HepG2 (cell line): ENCODE results near the gene CENPP. TPM values are rescaled to one million over a fixed set of nuclear protein-coding genes. Genes with fewer than 3 reads are reported as not detected.
A peak's percentile ranks its signal among the peaks of the same experiment; 100 is the strongest.

ENCODE experiments used
- CHD2 ChIP-seq: IDR thresholded peaks from 2 replicates; pipeline ENCODE4 v1.6.1; 2011; ENCODE audit warnings: low read depth, low read length, improper control_type of control experiment
- EEA1 ChIP-seq: sonication (generic); formaldehyde crosslinking; IDR thresholded peaks from 2 replicates; pipeline ENCODE4 v1.5.1; 2020; ENCODE audit warnings: mild to moderate bottlenecking, missing genetic modification reagents, borderline replicate concordance
- FOSL2 ChIP-seq: sonication (generic); formaldehyde crosslinking; IDR thresholded peaks from 2 replicates; pipeline ENCODE4 v1.4.0; 2020; ENCODE audit warnings: missing genetic modification reagents
- GABPA ChIP-seq, 2 experiments: IDR thresholded peaks; 2 replicates each; pipeline ENCODE4 v1.6.1; 2011 to 2016; ENCODE audit warnings: low read depth in 2 of 2, low read length in 1 of 2, missing biosample characterization in 1 of 2, missing genetic modification characterization in 1 of 2
- JARID2 ChIP-seq: sonication (generic); formaldehyde crosslinking; IDR thresholded peaks from 2 replicates; pipeline ENCODE4 v1.8.1; 2023; ENCODE audit warnings: missing genetic modification reagents, inconsistent platforms; ENCODE audit not compliant: insufficient replicate concordance
- NCOA2 ChIP-seq: sonication (generic); formaldehyde crosslinking; IDR thresholded peaks from 2 replicates; pipeline ENCODE4 v1.8.0; 2022; ENCODE audit warnings: inconsistent platforms
- NFE2 ChIP-seq: sonication (generic); formaldehyde crosslinking; IDR thresholded peaks from 2 replicates; pipeline ENCODE4 v1.4.0; 2020; ENCODE audit warnings: missing genetic modification reagents
- NONO ChIP-seq, 2 experiments: fragments of 450-650 bp in 1 of 2; sonication (generic) in 1 of 2; formaldehyde crosslinking in 1 of 2; IDR thresholded peaks in 1 of 2; conservative IDR thresholded peaks in 1 of 2; 2 replicates each; pipeline versions ENCODE4 v1.6.1 to v1.8.0; 2017 to 2022; ENCODE audit warnings: mild to moderate bottlenecking in 1 of 2, missing genetic modification reagents in 1 of 2, moderate library complexity in 1 of 2
- RFXANK ChIP-seq: IDR thresholded peaks from 2 replicates; pipeline ENCODE4 v1.6.1; 2016
- SKI ChIP-seq: fragments of 450-650 bp; IDR thresholded peaks from one replicate; pipeline ENCODE4 v1.6.1; 2018; ENCODE audit warnings: mild to moderate bottlenecking; ENCODE audit not compliant: partially characterized antibody
- SMC3 ChIP-seq: IDR thresholded peaks from 2 replicates; pipeline ENCODE4 v1.6.1; 2011; ENCODE audit warnings: low read length, improper control_type of control experiment
- TEAD2 ChIP-seq: sonication (generic); formaldehyde crosslinking; IDR thresholded peaks from 2 replicates; pipeline ENCODE4 v1.9.0; 2021; ENCODE audit warnings: missing genetic modification reagents
- TSC22D2 ChIP-seq: sonication (generic); formaldehyde crosslinking; IDR thresholded peaks from 2 replicates; pipeline ENCODE4 v1.5.1; 2020; ENCODE audit warnings: missing genetic modification reagents, mild to moderate bottlenecking, borderline replicate concordance
- ZBTB7A ChIP-seq: sonication (generic); formaldehyde crosslinking; IDR thresholded peaks from 2 replicates; pipeline ENCODE4 v1.8.0; 2022; ENCODE audit warnings: mild to moderate bottlenecking, missing genetic modification reagents
- ZBTB8A ChIP-seq: sonication (generic); formaldehyde crosslinking; IDR thresholded peaks from 2 replicates; pipeline ENCODE4 v1.4.0; 2020; ENCODE audit warnings: mild to moderate bottlenecking, low read depth, missing genetic modification reagents, borderline replicate concordance
- ZFY ChIP-seq: sonication (generic); formaldehyde crosslinking; IDR thresholded peaks from 2 replicates; pipeline ENCODE4 v1.4.0; 2020; ENCODE audit warnings: missing genetic modification reagents
- ZNF232 ChIP-seq: sonication (generic); formaldehyde crosslinking; IDR thresholded peaks from 2 replicates; pipeline ENCODE4 v1.4.0; 2020; ENCODE audit warnings: missing genetic modification reagents, borderline replicate concordance
- ZNF670 ChIP-seq: sonication (generic); formaldehyde crosslinking; IDR thresholded peaks from 2 replicates; pipeline ENCODE4 v1.8.0; 2022; ENCODE audit warnings: mild to moderate bottlenecking, missing genetic modification reagents, borderline replicate concordance
- ZSCAN12 ChIP-seq: sonication (generic); formaldehyde crosslinking; IDR thresholded peaks from 2 replicates; pipeline ENCODE4 v1.9.0; 2021; ENCODE audit warnings: mild to moderate bottlenecking, missing genetic modification reagents
- ZSCAN25 ChIP-seq: sonication (generic); formaldehyde crosslinking; IDR thresholded peaks from 2 replicates; pipeline ENCODE4 v1.8.0; 2022; ENCODE audit warnings: mild to moderate bottlenecking, missing genetic modification reagents
- polyA plus RNA-seq, 8 experiments: library from polyadenylated mRNA; depleted of rRNA in 3 of 8; stranded (reverse) in 7 of 8; unstranded in 1 of 8; fragments of >200 nt; fragmentation: Illumina TruSeq in 4 of 8; extraction: Trizol in 4 of 8; gene quantifications; 2 replicates each; pipeline versions ENCODE4 v1.2.1 to v1.2.3, GENCODE V29; 2011 to 2016; ENCODE audit warnings: low read depth in 4 of 8, missing spikeins in 1 of 8, mixed read lengths in 1 of 8; ENCODE audit not compliant: insufficient read depth in 1 of 8
- total RNA-seq, 5 experiments: library from RNA; depleted of rRNA; stranded (reverse); fragments of >200 nt; fragmentation: Illumina TruSeq; extraction: Trizol; gene quantifications; 2 replicates each; pipeline ENCODE4 v1.2.3, GENCODE V29; 2016; ENCODE audit warnings: low read depth in 1 of 5
- TF ChIP-seq, protein P1 (sequence below), 2 experiments: IDR thresholded peaks; 2 replicates each; pipeline ENCODE4 v1.6.1; 2011 to 2012; ENCODE audit warnings: low read length in 2 of 2, borderline replicate concordance in 1 of 2, low read depth in 1 of 2, mild to moderate bottlenecking in 1 of 2, moderate library complexity in 1 of 2
- TF ChIP-seq, protein P2 (sequence below): sonication (generic); formaldehyde crosslinking; conservative IDR thresholded peaks from 2 replicates; pipeline ENCODE4 v1.8.0; 2022; ENCODE audit warnings: mild to moderate bottlenecking, moderate library complexity, missing genetic modification reagents
- TF ChIP-seq, protein P3 (sequence below): sonication (generic); formaldehyde crosslinking; IDR thresholded peaks from 2 replicates; pipeline ENCODE4 v1.8.0; 2022; ENCODE audit warnings: low read depth, missing genetic modification reagents

Gene CENPP
- total and polyA plus RNA-seq, 2 of the 13 experiments (the other 11 are each of a cell fraction or from before 2014, with no cell fraction given), result 2.0 to 11.4 TPM

DNA sequence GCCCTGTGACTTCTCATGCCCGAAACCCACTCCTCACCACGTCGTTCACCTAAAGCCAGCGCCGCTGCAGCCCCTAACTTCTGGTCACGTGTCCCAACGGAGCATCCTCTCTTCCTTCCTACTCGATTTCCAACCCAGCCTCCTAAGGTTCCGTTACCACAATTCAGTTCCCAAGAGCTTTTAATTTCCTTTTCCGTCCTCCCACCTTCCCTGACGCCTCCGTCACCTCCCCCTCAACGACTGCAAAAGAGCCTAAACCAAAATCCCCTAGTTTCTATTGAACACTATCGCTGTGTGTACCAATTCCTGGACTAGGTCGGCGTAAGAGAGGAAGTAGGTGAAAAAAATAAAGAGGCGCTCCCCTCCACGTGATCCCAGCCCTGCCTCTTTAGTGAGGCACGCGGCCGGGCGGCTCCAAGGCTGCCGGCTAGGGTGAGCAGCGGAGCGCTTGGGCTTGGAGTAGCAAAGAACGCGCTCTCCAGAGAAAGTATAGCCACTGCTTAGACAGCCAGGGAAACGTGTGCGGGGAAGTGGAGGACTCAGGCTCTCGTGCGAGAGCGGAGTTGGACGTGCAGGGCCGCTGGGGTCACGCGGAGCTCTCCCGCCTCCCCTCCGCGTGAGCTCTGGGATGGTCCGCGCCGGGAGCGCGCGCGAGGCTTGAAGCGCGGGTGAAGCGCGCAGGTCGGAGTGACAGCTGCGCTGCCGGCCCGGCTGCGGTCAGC is at the start of gene CENPP, which contains the start of gene NOL8 (continued):
- TF ChIP-seq, protein P1, sequence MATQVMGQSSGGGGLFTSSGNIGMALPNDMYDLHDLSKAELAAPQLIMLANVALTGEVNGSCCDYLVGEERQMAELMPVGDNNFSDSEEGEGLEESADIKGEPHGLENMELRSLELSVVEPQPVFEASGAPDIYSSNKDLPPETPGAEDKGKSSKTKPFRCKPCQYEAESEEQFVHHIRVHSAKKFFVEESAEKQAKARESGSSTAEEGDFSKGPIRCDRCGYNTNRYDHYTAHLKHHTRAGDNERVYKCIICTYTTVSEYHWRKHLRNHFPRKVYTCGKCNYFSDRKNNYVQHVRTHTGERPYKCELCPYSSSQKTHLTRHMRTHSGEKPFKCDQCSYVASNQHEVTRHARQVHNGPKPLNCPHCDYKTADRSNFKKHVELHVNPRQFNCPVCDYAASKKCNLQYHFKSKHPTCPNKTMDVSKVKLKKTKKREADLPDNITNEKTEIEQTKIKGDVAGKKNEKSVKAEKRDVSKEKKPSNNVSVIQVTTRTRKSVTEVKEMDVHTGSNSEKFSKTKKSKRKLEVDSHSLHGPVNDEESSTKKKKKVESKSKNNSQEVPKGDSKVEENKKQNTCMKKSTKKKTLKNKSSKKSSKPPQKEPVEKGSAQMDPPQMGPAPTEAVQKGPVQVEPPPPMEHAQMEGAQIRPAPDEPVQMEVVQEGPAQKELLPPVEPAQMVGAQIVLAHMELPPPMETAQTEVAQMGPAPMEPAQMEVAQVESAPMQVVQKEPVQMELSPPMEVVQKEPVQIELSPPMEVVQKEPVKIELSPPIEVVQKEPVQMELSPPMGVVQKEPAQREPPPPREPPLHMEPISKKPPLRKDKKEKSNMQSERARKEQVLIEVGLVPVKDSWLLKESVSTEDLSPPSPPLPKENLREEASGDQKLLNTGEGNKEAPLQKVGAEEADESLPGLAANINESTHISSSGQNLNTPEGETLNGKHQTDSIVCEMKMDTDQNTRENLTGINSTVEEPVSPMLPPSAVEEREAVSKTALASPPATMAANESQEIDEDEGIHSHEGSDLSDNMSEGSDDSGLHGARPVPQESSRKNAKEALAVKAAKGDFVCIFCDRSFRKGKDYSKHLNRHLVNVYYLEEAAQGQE (IDR thresholded peaks at IDR 0.05; ENCODE audit: borderline replicate concordance in 1 of 2, low read depth in 1 of 2, low read length in 2 of 2), result peak in 1 of 2 experiments; percentile 16; a peak in 1 of 4 replicates
- TF ChIP-seq NONO (IDR thresholded peaks at IDR 0.05), result no peak
- TF ChIP-seq NONO (CRISPR knock-in tag; conservative IDR thresholded peaks at IDR 0.05), result peak; percentile 59
- TF ChIP-seq ZSCAN25 (CRISPR knock-in tag), result no peak; the same call in 1 of the 2 replicates
- TF ChIP-seq, protein P2, sequence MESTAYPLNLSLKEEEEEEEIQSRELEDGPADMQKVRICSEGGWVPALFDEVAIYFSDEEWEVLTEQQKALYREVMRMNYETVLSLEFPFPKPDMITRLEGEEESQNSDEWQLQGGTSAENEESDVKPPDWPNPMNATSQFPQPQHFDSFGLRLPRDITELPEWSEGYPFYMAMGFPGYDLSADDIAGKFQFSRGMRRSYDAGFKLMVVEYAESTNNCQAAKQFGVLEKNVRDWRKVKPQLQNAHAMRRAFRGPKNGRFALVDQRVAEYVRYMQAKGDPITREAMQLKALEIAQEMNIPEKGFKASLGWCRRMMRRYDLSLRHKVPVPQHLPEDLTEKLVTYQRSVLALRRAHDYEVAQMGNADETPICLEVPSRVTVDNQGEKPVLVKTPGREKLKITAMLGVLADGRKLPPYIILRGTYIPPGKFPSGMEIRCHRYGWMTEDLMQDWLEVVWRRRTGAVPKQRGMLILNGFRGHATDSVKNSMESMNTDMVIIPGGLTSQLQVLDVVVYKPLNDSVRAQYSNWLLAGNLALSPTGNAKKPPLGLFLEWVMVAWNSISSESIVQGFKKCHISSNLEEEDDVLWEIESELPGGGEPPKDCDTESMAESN (CRISPR knock-in tag), result no peak; the same call in 1 of the 2 replicates
- peak; percentile 22; the same call in 1 of the 2 replicates for TF ChIP-seq ZNF670 (CRISPR knock-in tag)
- peak; percentile 76 for TF ChIP-seq GABPA (IDR thresholded peaks at IDR 0.05; ENCODE audit: low read depth, low read length)
- TF ChIP-seq GABPA (CRISPR knock-in tag; IDR thresholded peaks at IDR 0.05; ENCODE audit: low read depth), result peak; percentile 96
- no peak for TF ChIP-seq ZBTB8A (CRISPR knock-in tag)
- TF ChIP-seq JARID2 (CRISPR knock-in tag), result no peak
- no peak for TF ChIP-seq TSC22D2
- TF ChIP-seq ZNF232 (CRISPR knock-in tag), result no peak; the same call in 1 of the 2 replicates
- TF ChIP-seq NFE2 (CRISPR knock-in tag), result no peak
- TF ChIP-seq TEAD2 (CRISPR knock-in tag), result no peak
- TF ChIP-seq ZFY, result peak; percentile 44; the same call in 1 of the 2 replicates
- TF ChIP-seq SKI, result no peak
- TF ChIP-seq SMC3, result no peak
- no peak for TF ChIP-seq ZSCAN12 (CRISPR knock-in tag)
- TF ChIP-seq FOSL2 (CRISPR knock-in tag), result peak; percentile 12; the same call in 1 of the 2 replicates
- no peak for TF ChIP-seq EEA1
- TF ChIP-seq NCOA2 (CRISPR knock-in tag), result no peak; the same call in 1 of the 2 replicates
- peak; percentile 57; the same call in 1 of the 2 replicates for TF ChIP-seq ZBTB7A (CRISPR knock-in tag)
- TF ChIP-seq RFXANK (CRISPR knock-in tag), result 0 out of 2 replicates have a peak, but pooled peaks have one; percentile 76
- TF ChIP-seq, protein P3, sequence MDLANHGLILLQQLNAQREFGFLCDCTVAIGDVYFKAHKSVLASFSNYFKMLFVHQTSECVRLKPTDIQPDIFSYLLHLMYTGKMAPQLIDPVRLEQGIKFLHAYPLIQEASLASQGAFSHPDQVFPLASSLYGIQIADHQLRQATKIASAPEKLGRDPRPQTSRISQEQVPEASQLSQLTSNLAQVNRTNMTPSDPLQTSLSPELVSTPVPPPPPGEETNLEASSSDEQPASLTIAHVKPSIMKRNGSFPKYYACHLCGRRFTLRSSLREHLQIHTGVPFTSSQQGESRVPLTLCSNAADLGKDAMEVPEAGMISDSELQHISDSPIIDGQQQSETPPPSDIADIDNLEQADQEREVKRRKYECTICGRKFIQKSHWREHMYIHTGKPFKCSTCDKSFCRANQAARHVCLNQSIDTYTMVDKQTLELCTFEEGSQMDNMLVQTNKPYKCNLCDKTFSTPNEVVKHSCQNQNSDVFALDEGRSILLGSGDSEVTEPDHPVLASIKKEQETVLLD, result no peak
- no peak for TF ChIP-seq CHD2
